ENCODE measurements around the gene ATP5F1A. TPM values are rescaled to one million over a fixed set of nuclear protein-coding genes. Genes with fewer than 3 reads are reported as not detected.

Gene ATP5F1A
- total and polyA plus RNA-seq, 2 experiments from 2014 or later: 609 to 931 TPM

GRCh38 chr18:46046688-46047087 is 51.4 kb downstream of the ATP5F1A start:
- DNase-seq (ENCODE audit: low spot score): no peak
- 98% methylated on average over 2 of the region's 2 CpGs for WGBS (ENCODE audit: low lambda C conversion rate, missing lambda C conversion rate)
- Histone ChIP-seq H3K79me2 (peaks cover 27% of the 10 kb centered on the region), H3K27ac (no peak overlapping the region), H3K4me2 (no peak overlapping the region), H3K36me3 (replicated peaks; ENCODE audit: insufficient read depth, low read depth) (no peaks in the 10 kb centered on the region), H3K9me2 (replicated peaks; ENCODE audit: insufficient read depth) (no peaks in the 10 kb centered on the region), H3K9me3 (ENCODE audit: low read depth) (no peaks in the 10 kb centered on the region), H2AFZ (no peak overlapping the region), H4K20me1 (ENCODE audit: insufficient read depth, poor library complexity, severe bottlenecking) (no peaks in the 10 kb centered on the region), H3K4me3 (no peak overlapping the region), H3K27me3 (no peaks in the 10 kb centered on the region), H3K4me1 (ENCODE audit: insufficient read depth) (peaks cover 12% of the 10 kb centered on the region)
- TF ChIP-seq EZH2 (IDR thresholded peaks at IDR 0.05; ENCODE audit: borderline replicate concordance) (no peak), EZH2phosphoT487 (IDR thresholded peaks at IDR 0.05; ENCODE audit: low read depth, severe bottlenecking, unreplicated experiment) (no peak)
- TF ChIP-seq, protein P1, sequence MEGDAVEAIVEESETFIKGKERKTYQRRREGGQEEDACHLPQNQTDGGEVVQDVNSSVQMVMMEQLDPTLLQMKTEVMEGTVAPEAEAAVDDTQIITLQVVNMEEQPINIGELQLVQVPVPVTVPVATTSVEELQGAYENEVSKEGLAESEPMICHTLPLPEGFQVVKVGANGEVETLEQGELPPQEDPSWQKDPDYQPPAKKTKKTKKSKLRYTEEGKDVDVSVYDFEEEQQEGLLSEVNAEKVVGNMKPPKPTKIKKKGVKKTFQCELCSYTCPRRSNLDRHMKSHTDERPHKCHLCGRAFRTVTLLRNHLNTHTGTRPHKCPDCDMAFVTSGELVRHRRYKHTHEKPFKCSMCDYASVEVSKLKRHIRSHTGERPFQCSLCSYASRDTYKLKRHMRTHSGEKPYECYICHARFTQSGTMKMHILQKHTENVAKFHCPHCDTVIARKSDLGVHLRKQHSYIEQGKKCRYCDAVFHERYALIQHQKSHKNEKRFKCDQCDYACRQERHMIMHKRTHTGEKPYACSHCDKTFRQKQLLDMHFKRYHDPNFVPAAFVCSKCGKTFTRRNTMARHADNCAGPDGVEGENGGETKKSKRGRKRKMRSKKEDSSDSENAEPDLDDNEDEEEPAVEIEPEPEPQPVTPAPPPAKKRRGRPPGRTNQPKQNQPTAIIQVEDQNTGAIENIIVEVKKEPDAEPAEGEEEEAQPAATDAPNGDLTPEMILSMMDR (IDR thresholded peaks at IDR 0.05; ENCODE audit: poor library complexity): no peak

- no peak for TF ChIP-seq EZH2 (IDR thresholded peaks at IDR 0.05; ENCODE audit: borderline replicate concordance)
- TF ChIP-seq, protein P1 (IDR thresholded peaks at IDR 0.05; ENCODE audit: poor library complexity): no peak
- TF ChIP-seq EZH2phosphoT487 (IDR thresholded peaks at IDR 0.05; ENCODE audit: low read depth, severe bottlenecking, unreplicated experiment): no peak
- H3K9me3 ChIP-seq (ENCODE audit: low read depth): no peaks in the 10 kb centered on the region
- H3K9me2 ChIP-seq (replicated peaks; ENCODE audit: insufficient read depth): no peaks in the 10 kb centered on the region
- no peaks in the 10 kb centered on the region for H4K20me1 ChIP-seq (ENCODE audit: insufficient read depth, poor library complexity, severe bottlenecking)
- H3K27me3 ChIP-seq: no peaks in the 10 kb centered on the region
- 93% methylated on average over 6 of the region's 6 CpGs for WGBS (ENCODE audit: low lambda C conversion rate, missing lambda C conversion rate)
- no peak for DNase-seq (ENCODE audit: low spot score)
- peaks cover 30% of the 10 kb centered on the region for H3K79me2 ChIP-seq
- no peaks in the 10 kb centered on the region for H3K36me3 ChIP-seq (replicated peaks; ENCODE audit: insufficient read depth, low read depth)
- H3K4me2 ChIP-seq: no peak overlapping the region
- no peak overlapping the region for H2AFZ ChIP-seq
- no peak overlapping the region for H3K4me3 ChIP-seq
- H3K4me1 ChIP-seq (ENCODE audit: insufficient read depth): peaks cover 6% of the 10 kb centered on the region
- no peak overlapping the region for H3K27ac ChIP-seq
Observed at GRCh38 chr18:46046126-46046525, 52.0 kb downstream of the ATP5F1A start.

DNA sequence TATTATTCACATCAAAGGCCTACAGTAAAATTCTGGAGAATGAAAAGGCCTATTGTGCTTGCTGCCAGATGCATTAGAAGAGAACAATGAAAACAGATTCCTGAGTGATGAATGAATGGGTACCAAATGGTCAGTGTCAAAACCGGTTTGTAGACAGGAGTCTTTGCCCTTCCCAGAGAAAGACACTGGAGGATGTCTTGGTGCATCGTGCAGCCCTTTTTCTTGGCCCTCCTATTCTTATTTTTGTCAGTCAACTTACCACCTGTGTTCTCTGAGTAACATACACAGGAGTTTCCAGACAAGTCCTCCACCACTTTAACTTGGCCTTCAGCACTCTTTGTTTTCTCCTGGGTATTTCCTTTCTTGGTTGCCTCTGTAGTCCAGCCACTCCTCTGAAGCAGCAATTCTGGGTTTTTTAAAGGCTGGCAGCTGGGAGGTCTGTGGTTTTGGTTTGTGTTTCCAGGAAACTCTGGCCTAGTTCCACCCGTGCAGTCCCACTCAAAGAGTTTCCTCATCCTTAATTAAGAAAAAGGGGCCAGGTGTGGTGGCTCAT is 55.4 kb downstream of the ATP5F1A start:
- Histone ChIP-seq H2AFZ (no peak overlapping the region), H4K20me1 (ENCODE audit: insufficient read depth, poor library complexity, severe bottlenecking) (no peaks in the 10 kb centered on the region), H3K79me2 (peaks cover 9% of the 10 kb centered on the region), H3K27ac (peak overlapping the region; percentile 12), H3K4me1 (ENCODE audit: insufficient read depth) (peaks cover 5% of the 10 kb centered on the region), H3K36me3 (replicated peaks; ENCODE audit: insufficient read depth, low read depth) (no peaks in the 10 kb centered on the region), H3K9me3 (ENCODE audit: low read depth) (no peaks in the 10 kb centered on the region), H3K27me3 (no peaks in the 10 kb centered on the region), H3K4me3 (no peak overlapping the region), H3K4me2 (no peak overlapping the region), H3K9me2 (replicated peaks; ENCODE audit: insufficient read depth) (no peaks in the 10 kb centered on the region)
- 42% methylated on average over 3 of the region's 3 CpGs for WGBS (ENCODE audit: low lambda C conversion rate, missing lambda C conversion rate)
- DNase-seq (ENCODE audit: low spot score): no peak
- TF ChIP-seq EZH2phosphoT487 (IDR thresholded peaks at IDR 0.05; ENCODE audit: low read depth, severe bottlenecking, unreplicated experiment): no peak
- TF ChIP-seq EZH2 (IDR thresholded peaks at IDR 0.05; ENCODE audit: borderline replicate concordance): no peak
- TF ChIP-seq, protein P1 (IDR thresholded peaks at IDR 0.05; ENCODE audit: poor library complexity): no peak
